HT1080 (cell line): ENCODE data around the gene RORC. TPM values are rescaled to one million over a fixed set of nuclear protein-coding genes. Genes with fewer than 3 reads are reported as not detected.

ENCODE experiments used
- DNase-seq: peaks from one replicate; pipeline ENCODE4 v3.0.0-alpha.2; 2015; ENCODE audit warnings: low read depth
- total RNA-seq: library from RNA; depleted of rRNA; stranded (reverse); fragments of >200 nt; shearing (Covaris generic); gene quantifications from 2 replicates; pipeline ENCODE4 v1.2.3, GENCODE V29; 2014

The RORC gene
- total RNA-seq, 1 experiment from 2014 or later: not detected

DNA sequence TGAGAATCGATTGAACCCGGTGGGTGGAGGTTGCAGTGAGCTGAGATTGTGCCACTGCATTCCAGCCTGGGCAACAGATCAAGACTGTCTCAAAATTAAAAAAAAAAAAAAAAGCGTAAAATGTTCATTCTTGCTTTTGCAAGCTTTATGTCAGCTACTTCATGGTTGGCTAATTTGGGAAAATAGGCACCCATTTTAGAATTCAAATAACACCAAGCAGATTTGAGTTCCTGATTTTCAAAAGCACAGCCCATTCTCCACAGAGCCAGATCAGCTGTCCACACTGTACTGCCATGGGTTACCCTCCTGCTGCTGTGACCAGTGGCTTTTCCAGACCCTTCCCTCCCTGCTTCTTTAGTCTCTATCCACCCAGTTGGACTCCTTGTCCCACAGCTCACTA lies 17.5 kb upstream of the RORC start:
- no peak for DNase-seq

DNA sequence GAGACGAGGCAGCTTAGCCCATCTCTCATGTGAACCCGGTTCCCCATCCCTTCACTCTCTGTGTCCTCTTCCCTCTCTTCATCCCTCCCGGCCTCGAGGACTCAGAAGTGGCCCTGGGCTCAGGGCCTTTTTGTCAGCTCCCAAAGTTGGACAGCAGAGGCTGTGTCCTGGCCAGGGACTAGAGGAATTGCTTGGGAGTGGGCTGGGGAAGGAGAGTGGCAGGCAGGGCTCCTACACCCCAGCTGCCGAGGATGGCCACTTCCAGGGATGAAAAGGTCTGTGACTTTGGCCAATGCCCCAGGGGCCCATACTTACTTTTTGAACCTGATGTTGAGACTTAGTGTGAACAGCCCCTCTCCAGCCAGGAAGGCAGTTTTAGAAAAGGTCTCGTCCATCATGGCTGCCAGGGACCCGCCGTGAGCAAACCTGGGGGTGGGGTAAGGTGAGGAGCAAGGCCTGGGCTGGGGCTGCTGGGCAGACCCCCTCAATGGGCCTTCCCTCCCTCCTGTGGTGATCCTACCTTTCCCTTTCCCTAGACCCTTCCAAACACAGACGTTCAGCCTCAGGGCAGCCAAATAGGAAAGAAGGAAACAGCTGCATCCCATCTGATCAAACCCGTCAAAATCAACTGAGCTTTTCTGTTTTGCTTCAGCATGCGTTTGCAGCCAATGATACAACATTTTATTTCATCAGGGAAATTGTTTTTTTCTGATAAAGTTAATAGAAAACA lies 16.4 kb upstream of the RORC start:
- DNase-seq: no peak

- no peak for DNase-seq
Measured at GRCh38 chr1:151846686-151847237, 15.2 kb upstream of the RORC start.

- DNase-seq: peak; percentile 89
Measured at GRCh38 chr1:151846062-151846568, 14.5 kb upstream of the RORC start.

- DNase-seq: no peak
Measured at GRCh38 chr1:151843398-151843797, 11.8 kb upstream of the RORC start.

DNA sequence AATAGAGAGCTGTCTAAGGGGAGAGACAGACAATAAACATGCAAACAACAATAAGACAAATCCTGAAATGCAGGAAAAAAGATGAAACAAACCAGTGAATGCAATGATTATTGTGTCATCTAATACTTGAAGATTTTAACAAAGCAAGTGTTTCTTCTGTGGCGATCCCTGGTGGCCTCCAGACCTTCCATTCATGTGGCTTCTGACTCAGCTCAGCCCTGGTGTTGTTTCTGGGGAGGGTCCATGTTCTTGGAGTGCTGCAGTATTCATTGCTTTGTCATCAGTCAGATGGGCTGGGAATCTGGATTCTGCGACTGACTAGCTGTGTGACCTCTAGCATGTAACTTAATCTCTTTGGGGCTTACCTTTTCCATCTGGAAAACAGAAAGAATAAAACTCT lies 9.5 kb upstream of the RORC start:
- DNase-seq: peak; percentile 95

DNA sequence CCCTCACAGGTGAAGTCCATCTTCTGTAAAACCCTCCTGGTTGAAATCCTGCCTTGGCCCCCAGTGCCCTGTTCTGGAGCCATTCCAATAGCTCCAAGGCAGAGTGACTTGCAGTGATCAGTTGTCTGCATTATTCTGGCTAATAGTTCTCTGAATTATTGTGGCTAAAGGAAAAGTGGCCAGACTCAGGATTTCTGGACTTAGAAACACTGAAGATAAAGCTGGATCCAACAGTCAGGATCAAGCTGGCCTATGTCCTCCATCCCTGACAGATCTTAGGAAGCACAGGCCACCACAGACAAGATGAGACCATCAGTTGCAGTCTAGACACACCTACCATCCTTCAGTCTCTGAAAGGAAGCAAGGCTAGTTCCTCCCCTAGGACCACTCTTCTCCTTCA lies 8.8 kb upstream of the RORC start:
- DNase-seq: no peak

GRCh38 chr1:151839457-151840403 lies 8.1 kb upstream of the RORC start, which contains the start of gene C2CD4D:
Gene C2CD4D (minus strand): TSS chr1:151839820. CDS start chr1:151838989, 831 bp downstream.
- no peak for DNase-seq

DNA sequence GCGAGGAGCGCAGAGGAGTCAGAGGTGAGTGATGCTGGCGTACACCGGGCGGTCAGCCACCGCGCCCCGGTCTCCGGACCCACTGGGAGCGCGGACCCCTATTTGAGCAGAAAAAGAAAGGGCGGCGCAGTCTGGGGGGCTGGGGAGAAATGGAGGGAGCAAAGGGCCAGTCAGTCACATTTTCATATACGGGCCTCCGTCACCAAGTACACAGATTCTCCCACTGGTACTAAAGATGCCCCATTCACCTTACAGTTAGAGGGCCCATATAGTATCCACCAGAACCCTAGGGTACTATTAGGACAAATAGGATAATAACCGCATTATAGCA lies 7.4 kb upstream of the RORC start:
- DNase-seq: no peak

GRCh38 chr1:151838222-151839081 lies 6.8 kb upstream of the RORC start:
- DNase-seq: no peak

- no peak for DNase-seq
Measured at GRCh38 chr1:151837884-151838221, 6.3 kb upstream of the RORC start.

DNA sequence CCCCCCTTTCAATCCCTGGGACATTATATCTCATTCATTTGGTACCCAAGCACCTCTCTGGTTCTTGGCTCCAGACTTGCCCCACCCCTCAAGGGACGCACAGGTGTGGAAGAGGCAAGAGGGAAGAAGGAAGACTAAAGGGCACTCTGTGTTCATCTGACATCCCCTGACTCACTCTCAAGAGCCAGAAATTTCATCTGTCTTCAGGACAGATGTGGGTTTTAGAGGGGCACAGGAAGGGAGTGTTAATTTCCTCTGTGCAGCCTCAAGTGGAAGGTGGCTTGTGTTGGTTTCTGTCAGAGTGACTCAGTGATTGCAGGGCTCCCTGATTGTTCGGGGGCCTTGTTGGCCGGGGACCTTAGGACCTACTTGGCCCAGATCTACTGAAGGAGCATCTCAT lies 5.6 kb upstream of the RORC start:
- peak; percentile 67 for DNase-seq

GRCh38 chr1:151835596-151835995 lies 4.0 kb upstream of the RORC start:
- DNase-seq: no peak

GRCh38 chr1:151834239-151834638 lies 2.6 kb upstream of the RORC start:
- no peak for DNase-seq

DNA sequence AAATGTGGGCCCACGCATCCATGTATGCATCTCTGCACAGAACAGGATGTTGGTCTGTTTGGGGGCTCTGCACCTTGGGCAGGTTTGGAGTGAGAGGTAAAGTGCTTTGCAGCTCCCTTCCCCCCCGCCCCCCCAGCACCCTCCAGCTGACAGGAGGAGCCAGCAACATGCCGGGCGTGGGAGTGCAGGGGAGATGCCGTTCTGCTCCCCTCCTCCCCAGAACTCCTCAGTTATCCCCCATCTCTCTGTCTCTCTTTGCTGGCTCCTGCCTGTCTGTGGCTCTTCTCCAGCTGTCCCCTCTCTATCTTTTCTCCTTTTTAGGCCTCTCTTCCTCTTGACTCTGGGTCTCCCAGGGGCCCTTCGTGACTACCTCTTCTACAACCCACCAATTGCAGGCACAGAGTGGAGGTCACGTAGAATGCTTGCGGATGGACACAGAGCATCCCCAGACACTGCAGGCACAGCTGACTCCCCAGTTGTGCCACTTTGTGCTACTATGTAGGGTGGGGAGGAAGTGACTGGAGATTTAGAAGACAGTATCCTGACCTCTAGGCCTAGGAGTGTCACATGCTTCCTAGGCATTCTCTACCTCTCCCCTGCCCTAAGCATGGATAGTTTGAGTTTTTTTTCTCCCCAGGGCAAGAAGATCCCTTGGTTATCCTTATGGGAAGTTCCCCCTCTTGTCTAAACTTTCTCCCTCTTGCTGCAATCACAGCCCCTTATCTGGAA lies 1.7 kb upstream of the RORC start:
- DNase-seq: no peak

- peak; percentile 26 for DNase-seq
Measured at GRCh38 chr1:151832318-151832980, 847 bp upstream of the RORC start.

DNA sequence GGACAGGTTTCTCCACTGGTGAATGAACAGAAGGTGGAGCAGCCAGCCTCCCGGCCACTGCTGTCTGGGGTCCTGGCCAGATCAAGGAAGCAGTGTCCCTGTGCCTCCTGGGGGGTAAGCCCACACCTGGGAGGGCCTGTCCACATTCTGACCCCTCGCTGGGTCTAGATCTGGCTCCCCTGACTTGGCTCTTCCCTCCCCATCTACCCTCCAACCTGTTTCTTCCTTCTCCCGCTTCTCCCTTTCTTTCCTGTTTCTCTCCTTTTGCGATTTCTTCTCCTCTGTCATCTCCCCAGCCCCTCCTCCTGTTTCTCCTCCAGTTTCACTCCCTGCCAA lies 378 bp downstream of the RORC start:
- DNase-seq: no peak

GRCh38 chr1:151830055-151830454 lies 1.5 kb downstream of the RORC start:
- DNase-seq: no peak

DNA sequence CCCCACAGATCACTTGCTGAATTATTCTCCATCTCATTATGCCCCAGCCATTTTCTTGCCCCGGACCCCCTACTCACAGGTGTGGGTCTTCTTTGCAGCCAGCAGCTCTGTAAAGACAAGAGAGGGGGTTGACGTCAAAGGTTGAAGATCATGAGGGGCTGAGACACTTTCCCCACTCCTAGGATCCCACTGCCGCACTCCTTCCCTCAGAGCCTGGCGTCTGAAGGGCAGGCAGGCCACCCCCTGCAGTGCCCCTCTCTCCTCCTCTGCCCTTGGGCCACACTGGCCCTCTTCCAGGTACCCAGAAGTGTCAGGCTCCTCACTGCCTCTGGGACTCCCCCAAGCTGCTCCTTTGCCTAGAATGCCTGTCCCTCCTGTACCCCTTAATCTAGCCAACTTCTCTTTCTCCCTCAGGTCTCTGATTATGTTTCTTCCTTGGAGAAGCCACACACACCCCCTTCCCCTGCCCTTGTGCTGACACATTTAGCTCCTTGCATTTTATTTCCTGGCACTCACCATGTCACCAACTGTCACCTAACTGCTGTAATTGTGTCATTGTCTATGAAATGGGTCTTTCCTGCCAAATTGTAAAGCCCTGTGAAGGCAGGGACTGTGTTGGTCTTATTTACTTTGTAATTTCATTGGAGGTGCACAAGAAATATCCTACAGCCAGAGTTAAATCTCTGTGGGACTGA lies 2.1 kb downstream of the RORC start:
- no peak for DNase-seq
